GM19397 (cell line): ENCODE results near the gene AVPR2.

Source experiments
- ATAC-seq: cut with Tn5 transposase; IDR thresholded peaks from one replicate; pipeline ENCODE4 v1.9.1; 2021; ENCODE audit warnings: mild to moderate bottlenecking, moderate library complexity; ENCODE audit not compliant: unreplicated experiment

The AVPR2 gene

DNA sequence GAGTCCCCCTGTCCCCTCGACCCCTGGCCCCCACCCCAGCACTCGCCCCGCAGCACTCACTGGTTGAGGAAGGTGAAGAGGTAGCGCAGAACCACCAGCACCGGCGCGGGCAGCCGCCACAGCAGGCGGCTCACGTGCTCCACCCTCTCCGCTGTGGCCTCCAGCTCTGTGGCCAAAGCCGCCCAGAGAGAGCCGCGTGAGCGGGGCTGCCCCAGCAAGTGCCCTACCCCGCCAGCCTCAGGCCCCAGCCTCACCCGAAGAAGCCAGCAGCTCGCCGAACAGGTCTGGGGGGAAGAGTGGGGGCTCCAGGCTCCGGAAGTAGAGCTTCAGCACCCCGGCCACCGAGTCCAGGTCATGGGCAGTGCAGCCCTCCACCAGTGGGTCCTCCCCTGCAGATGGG is 6.0 kb downstream of the AVPR2 start:
- ATAC-seq: no peak

DNA sequence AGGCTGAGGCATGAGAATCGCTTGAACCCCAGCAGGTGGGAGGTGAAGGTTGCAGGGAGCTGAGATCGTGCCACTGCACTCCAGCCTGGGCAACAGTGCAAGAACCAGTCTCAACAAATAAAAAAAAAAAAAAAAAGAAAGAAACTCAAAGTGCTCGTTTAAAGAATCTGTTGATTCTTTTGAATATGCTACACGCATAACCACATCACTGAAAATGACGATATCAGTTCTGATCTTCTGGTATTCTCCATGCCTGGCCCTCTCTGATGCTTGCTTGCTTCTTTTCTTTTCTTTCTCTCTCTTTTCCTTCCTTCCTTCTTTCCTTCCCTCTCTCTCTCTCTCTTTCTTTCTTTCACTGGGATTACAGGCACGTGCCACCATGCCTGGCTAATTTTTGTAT is 7.3 kb downstream of the AVPR2 start:
- ATAC-seq: no peak

GRCh38 chrX:153913211-153913610 is 8.7 kb downstream of the AVPR2 start:
- no peak for ATAC-seq

DNA sequence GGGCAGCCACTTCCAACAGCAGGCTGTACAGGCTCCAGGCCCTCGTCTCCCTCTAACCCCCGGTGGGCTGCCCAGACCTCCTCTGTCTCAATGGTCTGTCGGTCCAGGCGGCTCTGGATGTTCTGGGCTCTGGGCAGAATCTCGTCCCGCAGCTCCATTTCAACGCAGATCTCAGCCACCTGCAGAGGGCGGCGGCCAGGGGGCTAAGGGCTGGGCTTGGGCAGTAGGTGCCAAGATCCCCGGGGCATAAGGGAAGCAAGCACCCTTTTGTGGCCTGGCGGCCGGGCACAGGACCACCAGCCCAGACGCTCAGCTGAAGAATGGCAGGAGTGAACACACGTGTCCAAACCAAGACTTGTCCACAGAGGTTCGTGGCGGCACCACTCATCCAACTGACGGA is 9.2 kb downstream of the AVPR2 start:
- no peak for ATAC-seq

GRCh38 chrX:153917869-153918268 is 13.4 kb downstream of the AVPR2 start:
- ATAC-seq: no peak

- ATAC-seq: no peak
Measured at GRCh38 chrX:153919281-153919680, 14.8 kb downstream of the AVPR2 start.

- no peak for ATAC-seq
Measured at GRCh38 chrX:153920546-153920945, 16.1 kb downstream of the AVPR2 start.

- no peak for ATAC-seq
Measured at GRCh38 chrX:153921070-153921469, 16.6 kb downstream of the AVPR2 start.

DNA sequence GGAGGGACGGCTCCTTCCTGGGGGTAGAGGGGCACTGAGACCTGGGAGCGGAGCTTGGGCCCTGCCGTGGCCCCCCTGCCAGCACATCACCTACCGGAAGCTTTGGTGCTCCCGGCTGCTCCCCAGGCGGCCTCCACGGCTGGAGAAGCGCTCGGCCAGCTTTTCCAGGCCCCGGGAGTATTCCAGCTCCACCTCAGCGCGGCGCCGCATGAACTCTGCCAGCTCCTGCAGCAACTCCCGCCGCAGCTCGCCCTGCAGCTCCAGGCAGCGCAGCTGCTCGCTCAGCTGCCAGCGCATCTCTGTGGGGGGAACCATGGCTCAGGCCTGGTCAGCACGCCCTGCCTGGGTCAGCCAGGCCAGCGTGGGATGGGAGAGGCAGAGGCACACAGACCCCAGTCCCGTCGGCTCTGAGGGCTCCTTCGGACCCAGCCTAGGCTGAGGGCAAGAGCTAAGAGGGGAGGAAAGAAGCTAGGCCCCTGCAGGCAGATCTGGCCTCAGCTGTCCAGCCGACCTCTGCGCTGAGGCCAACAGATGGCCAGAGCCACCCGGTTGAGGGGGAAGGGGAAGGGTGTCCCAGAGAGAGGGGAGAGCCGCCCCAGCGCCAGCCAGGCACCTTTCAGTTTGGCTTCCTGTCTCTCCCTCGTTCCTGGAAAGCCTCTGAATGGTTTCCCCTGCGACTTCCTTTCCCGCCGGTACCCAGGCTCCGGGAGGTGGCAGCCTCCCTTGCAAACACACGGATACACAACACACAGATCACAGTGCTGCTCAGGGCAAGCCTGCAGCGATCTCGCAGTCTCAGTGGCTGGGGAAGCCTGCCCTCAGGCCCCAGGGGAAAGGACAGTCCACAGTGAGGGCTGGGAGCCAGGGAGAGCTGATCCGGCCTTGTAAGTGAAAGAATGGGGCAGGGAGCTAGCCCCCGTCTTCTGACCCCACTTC is 17.3 kb downstream of the AVPR2 start:
- ATAC-seq: no peak

DNA sequence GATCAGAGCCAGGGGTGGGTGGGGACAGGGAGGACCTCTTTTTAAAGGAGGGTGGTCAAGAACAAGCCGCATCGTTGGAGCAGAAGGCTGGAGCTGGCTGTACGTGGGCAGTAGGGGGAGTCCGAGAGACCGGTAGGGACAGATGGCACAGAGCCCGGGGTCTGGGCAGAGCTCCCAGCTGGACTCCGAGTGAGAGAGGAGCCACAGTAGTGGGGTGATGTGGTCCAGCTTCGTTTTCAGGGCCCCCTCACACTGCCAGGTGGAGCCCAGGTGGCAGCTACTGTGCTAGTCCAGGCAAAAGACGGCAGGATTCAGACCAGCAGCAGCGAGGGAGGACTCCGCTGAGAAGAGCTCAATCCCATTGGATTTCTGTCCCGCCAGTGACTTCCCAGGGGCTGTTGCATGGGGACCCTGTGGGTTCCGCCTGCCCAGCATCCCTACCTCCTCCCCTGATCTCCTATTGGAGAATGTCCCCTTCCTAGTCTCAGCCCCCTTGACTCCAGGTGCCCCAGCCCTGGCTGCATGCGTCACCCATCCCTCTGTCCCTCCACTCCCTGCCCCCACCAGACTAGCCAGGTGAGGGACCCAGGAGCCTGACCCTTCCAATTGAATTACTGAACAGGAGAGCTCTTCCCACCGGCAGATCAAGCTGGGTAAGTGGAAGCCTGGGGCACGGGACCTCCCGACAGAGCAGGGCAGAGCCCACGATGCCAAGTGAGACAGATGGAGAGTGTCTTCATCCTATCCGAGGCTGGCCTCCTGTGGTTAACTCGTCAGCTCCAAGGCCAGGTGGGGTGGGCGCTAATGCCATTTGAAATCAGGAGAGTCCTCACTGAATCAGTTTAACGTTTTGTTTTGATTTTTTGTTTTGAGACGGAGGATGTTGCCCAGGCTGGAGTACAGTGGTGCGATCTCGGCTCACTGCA is 18.7 kb downstream of the AVPR2 start:
- ATAC-seq: no peak

GRCh38 chrX:153924149-153924861 is 19.8 kb downstream of the AVPR2 start:
- ATAC-seq: no peak

DNA sequence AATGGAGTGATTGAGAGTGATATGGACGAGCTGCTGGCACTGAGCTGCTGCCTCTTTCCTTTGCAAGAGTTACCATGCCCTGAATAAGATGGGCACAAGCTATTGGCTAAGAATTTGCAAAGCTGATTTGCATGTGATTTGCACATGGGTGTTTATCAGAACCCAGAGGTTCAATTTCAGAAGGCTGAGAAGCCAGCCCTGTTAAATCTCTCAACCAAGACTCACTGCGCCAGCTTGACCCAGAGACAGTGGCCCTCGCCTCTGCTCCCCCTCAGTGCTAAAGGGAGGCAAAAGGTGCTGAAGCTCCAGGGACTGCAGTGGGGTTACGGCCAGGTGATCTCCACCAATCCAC is 20.9 kb downstream of the AVPR2 start:
- no peak for ATAC-seq

GRCh38 chrX:153925739-153926551 is 21.5 kb downstream of the AVPR2 start, which contains the start of gene ARHGAP4:
Gene ARHGAP4 (minus strand): TSS chrX:153926264. CDS start chrX:153926202, 62 bp downstream.
- no peak for ATAC-seq

- no peak for ATAC-seq
Measured at GRCh38 chrX:153926552-153926857, 22.0 kb downstream of the AVPR2 start.

DNA sequence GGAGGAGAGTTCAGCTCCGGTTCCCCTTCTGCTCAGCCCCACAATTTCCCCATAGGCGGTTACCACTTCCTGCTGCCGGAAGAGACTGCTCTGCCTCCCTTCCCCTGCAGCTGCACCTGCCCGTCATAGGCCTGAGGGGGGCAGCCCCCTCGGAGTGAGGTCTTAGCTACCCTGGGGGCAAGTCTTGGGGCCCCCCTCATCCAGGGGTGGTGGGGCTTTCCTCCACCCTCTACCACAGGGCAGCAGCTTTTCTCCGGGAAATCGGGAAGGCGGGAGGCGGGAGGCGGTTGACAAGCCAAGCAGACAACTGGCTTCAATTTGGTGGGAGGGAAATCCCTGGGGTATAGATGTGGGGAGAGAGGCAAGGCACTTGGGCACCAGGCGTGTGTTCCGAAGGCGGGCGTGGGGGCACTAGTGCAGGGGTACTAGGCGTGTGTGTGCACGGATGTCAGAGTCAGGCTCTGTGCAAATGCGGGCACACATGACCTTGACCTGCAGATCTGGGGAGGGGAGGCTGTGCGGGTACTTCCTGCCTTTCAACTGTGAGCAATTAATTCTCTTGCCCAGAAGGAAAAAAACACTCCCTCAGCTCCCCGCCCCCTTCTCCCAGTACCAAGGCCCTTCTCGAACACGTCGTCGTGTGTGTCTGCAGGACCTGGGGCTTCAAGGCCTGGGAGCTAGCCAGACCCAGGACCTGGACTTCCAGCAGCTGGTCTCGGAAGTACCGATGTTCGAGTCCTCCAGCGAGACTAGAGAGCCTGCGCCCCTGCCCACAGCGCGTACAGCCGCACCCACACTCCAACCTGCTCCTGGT is 22.6 kb downstream of the AVPR2 start:
- ATAC-seq: peak; percentile 39

- no peak for ATAC-seq
Measured at GRCh38 chrX:153927672-153927921, 23.1 kb downstream of the AVPR2 start.

DNA sequence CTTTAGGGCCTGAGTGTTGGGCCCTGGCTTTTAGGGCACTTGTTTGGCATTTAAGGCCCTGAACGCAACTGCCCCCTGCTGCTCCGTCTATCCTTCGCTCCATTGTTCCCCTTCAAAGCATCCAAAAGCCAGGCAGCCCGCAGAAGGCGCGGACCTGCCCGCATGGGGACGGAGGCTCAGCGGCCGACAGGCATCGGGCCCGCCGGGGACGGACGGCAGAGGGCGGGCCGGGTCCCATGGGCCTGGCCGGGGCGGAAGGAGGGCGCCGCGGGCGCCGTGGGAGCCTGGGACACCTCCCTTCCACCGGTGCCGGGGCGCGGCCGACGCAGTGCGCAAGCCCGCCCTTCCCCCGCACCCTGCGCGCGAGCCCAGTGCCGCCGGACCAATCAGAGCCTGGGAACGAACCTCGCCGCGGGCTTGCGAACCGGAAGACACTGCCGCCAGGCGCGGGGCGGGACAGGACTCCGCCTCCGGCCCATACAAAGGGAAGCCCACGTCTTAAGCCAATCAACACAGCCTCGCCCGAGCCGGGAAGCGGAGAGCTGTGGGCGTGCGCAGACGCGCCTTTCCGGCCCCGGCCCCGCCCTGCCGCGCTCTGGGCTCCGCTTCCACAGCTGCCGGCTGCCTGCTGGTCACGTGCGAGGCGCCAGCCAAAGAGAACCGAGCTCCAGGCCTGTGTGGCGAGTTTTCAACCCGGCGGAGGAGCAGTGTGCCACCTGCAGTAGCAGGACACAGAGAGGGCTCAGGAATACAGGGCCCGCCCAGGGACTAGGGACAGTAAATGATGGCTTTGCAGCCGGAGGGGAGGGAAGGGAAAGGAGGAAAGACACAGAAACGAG is 23.7 kb downstream of the AVPR2 start:
- ATAC-seq: peak; percentile 71

DNA sequence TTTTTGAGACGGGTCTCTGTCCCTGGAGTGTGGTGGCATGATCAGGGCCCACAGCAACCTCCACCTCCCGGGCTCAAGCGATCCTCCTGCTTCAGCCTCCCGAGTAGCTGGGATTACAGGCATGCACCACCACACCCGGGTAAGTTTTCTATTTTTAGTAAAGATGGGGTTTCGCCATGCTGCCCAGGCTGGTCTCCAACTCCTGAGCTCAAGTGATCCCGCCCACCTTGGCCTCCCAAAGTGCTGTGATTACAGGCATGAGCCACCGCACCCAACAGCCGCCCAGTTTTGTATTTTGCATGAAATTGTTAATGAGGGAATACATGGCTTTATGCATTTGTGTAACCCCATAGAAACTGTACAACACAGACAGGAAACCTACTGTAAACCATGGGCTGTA is 24.4 kb downstream of the AVPR2 start:
- ATAC-seq: no peak

- no peak for ATAC-seq
Measured at GRCh38 chrX:153929576-153929975, 25.1 kb downstream of the AVPR2 start.
